ENCODE data around the gene NEURL1. TPM values are rescaled to one million over a fixed set of nuclear protein-coding genes. Genes with fewer than 3 reads are reported as not detected.
"Not testable (repeated sequence)": the region's sequence is repeated elsewhere in the genome, so short reads cannot be mapped to it uniquely, and the experiment has no call there.

NEURL1 gene
- total RNA-seq, 1 donor from 2014 or later = 1.8 TPM

DNA sequence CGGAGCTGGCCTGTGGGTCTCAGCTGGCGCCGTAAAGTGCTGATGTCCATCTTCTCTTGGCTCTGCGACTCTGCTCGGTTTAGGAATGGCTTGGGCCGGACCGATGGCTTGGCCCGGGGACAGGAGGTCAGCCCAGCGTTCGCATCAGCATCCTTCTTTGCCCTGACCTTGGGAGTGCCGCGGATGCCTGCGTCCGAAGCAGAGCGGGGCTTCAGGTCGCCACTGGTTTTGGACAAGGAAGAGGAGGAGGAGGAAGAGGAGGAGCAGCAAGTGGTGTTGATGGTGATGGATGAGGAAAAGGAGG, 109.3 kb downstream of the NEURL1 start:
- Mint-ChIP-seq H3K4me1 (peaks cover 5% of the 10 kb centered on the region), H3K4me3 (no peak overlapping the region), H3K9me3 (no peaks in the 10 kb centered on the region), H3K36me3 (ENCODE audit: low read depth) (peaks cover 16% of the 10 kb centered on the region), H3K27me3 (ENCODE audit: low read depth) (no peaks in the 10 kb centered on the region), H3K27ac (ENCODE audit: unreplicated experiment) (no peak overlapping the region)
- DNase-seq (ENCODE audit: low read depth, low spot score) = no peak
- TF ChIP-seq, protein P1, sequence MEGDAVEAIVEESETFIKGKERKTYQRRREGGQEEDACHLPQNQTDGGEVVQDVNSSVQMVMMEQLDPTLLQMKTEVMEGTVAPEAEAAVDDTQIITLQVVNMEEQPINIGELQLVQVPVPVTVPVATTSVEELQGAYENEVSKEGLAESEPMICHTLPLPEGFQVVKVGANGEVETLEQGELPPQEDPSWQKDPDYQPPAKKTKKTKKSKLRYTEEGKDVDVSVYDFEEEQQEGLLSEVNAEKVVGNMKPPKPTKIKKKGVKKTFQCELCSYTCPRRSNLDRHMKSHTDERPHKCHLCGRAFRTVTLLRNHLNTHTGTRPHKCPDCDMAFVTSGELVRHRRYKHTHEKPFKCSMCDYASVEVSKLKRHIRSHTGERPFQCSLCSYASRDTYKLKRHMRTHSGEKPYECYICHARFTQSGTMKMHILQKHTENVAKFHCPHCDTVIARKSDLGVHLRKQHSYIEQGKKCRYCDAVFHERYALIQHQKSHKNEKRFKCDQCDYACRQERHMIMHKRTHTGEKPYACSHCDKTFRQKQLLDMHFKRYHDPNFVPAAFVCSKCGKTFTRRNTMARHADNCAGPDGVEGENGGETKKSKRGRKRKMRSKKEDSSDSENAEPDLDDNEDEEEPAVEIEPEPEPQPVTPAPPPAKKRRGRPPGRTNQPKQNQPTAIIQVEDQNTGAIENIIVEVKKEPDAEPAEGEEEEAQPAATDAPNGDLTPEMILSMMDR (conservative IDR thresholded peaks at IDR 0.05) = no peak

DNA sequence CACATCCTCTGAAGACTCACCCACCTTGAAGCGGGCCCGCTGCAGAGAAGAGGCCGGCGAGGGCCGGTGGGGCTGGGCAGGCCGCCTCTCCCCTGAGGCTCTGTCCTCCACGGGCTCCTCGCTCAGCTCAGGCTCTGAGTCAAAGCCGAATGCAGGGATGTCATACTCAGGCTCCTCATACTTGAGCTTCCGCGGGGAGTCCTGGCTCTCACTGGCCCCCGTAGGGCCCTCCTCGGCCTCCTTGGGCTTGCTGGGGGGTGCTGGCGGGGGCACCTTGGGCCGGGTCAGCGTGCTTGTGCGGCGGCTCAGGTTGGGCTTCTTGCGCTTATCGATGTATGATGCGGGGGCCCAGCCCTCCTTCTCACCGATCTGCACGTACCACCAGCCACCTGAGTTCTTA, 109.9 kb downstream of the NEURL1 start:
- H3K9me3 Mint-ChIP-seq = no peaks in the 10 kb centered on the region
- peaks cover 5% of the 10 kb centered on the region for H3K4me1 Mint-ChIP-seq
- H3K36me3 Mint-ChIP-seq (ENCODE audit: low read depth) = peaks cover 18% of the 10 kb centered on the region
- DNase-seq (ENCODE audit: low read depth, low spot score) = no peak
- TF ChIP-seq, protein P1 (conservative IDR thresholded peaks at IDR 0.05) = no peak
- no peak overlapping the region for H3K27ac Mint-ChIP-seq (ENCODE audit: unreplicated experiment)
- H3K27me3 Mint-ChIP-seq (ENCODE audit: low read depth) = no peaks in the 10 kb centered on the region
- H3K4me3 Mint-ChIP-seq = peak overlapping the region; percentile 6

DNA sequence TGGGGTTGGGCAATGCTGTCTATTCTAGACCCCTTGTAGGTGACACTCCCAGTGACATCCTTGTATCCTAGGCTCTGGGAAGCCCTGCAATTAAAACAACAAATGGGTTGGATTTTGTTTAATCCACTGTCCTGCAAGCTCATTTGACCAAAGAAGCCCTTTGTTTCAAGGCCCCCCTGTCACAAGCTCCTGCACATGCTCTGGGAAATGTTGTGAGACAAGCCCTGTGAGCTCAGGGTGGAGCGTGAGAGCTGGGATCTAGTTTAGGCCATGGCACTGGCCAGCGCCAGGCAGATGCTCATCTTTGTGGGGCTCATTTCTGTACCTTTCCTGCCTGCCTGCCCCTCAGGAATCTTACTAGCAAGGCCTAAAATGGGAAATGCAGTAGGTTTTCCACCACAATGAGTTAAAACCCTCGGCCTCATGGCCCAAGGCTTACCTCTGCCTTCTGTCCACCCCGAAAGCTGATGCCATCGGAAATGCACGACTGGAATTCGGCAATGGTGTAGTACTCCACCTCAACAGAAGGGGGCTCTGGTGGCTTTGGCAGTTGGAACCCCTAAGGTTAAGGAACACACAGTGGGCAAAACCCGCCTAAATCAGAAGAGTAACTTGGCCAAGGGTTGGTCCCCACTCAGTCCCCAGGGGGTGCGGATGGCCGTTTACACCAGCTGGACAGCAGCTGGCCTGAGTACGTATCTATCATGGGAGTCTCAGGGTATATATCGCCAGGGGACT, 112.0 kb downstream of the NEURL1 start:
- Mint-ChIP-seq H3K4me3 (no peak overlapping the region), H3K36me3 (ENCODE audit: low read depth) (peaks cover 21% of the 10 kb centered on the region), H3K27ac (ENCODE audit: unreplicated experiment) (no peak overlapping the region), H3K9me3 (no peaks in the 10 kb centered on the region), H3K27me3 (ENCODE audit: low read depth) (no peaks in the 10 kb centered on the region), H3K4me1 (peaks cover 8% of the 10 kb centered on the region)
- TF ChIP-seq, protein P1 (conservative IDR thresholded peaks at IDR 0.05) = peak; percentile 59
- DNase-seq (ENCODE audit: low read depth, low spot score) = peak; percentile 31

DNA sequence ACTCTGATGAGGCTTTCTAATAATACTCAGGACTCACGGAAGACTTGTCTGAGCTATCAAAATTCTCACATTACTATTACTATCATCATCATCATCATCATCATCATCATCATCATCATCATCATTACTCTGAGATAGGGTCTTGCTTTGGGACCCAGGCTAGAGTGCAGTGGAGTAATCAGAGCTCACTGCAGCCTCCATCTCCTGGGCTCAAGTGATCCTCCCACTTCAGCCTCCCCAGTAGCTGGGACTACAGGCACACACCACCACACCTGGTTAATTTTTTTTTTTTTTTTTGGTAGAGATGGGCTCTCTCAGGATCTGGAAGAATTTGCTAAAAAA, 112.6 kb downstream of the NEURL1 start:
- not testable (repeated sequence) for H3K4me3 Mint-ChIP-seq; H3K4me1 Mint-ChIP-seq; H3K27me3 Mint-ChIP-seq (ENCODE audit: low read depth); DNase-seq (ENCODE audit: low read depth, low spot score); H3K27ac Mint-ChIP-seq (ENCODE audit: unreplicated experiment); H3K9me3 Mint-ChIP-seq
- peaks cover 21% of the 10 kb centered on the region for H3K36me3 Mint-ChIP-seq (ENCODE audit: low read depth)

DNA sequence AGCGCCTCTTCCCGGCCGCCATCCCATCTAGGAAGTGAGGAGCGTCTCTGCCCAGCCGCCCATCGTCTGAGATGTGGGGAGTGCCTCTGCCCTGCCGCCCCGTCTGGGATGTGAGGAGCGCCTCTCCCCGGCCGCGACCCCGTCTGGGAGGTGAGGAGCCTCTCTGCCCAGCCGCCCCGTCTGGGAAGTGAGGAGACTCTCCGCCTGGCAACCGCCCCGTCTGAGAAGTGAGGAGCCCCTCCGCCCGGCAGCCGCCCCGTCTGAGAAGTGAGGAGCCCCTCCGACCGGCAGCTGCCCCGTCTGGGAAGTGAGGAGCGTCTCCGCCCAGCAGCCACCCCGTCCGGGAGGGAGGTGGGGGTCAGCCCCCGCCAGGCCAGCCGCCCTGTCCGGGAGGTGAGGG, 113.5 kb downstream of the NEURL1 start:
- H3K9me3 Mint-ChIP-seq; H3K27me3 Mint-ChIP-seq (ENCODE audit: low read depth); H3K27ac Mint-ChIP-seq (ENCODE audit: unreplicated experiment); H3K4me1 Mint-ChIP-seq; DNase-seq (ENCODE audit: low read depth, low spot score); H3K4me3 Mint-ChIP-seq: not testable (repeated sequence)
- peaks cover 25% of the 10 kb centered on the region for H3K36me3 Mint-ChIP-seq (ENCODE audit: low read depth)

DNA sequence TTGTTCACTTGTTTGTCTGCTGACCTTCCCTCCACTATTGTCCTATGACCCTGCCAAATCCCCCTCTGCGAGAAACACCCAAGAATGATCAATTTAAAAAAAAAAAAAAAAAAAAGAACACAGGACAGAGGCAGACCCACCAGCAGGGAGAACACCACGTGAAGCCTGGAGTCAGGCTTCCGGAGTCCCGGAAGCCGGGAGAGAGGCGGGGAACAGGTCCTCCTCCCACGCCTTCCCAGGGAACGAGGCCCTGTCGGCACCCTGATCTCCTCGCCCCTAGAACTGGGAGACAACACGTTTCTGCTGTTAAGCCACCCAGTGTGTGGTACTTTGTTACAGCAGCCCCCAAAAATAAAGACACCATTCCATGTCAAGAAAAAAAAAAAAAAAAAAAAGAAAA, 114.6 kb downstream of the NEURL1 start:
- not testable (repeated sequence) for H3K27me3 Mint-ChIP-seq (ENCODE audit: low read depth); H3K27ac Mint-ChIP-seq (ENCODE audit: unreplicated experiment); DNase-seq (ENCODE audit: low read depth, low spot score); H3K9me3 Mint-ChIP-seq
- Mint-ChIP-seq H3K4me3 (peak overlapping the region; percentile 31), H3K36me3 (ENCODE audit: low read depth) (peaks cover 27% of the 10 kb centered on the region), H3K4me1 (peaks cover 13% of the 10 kb centered on the region)

DNA sequence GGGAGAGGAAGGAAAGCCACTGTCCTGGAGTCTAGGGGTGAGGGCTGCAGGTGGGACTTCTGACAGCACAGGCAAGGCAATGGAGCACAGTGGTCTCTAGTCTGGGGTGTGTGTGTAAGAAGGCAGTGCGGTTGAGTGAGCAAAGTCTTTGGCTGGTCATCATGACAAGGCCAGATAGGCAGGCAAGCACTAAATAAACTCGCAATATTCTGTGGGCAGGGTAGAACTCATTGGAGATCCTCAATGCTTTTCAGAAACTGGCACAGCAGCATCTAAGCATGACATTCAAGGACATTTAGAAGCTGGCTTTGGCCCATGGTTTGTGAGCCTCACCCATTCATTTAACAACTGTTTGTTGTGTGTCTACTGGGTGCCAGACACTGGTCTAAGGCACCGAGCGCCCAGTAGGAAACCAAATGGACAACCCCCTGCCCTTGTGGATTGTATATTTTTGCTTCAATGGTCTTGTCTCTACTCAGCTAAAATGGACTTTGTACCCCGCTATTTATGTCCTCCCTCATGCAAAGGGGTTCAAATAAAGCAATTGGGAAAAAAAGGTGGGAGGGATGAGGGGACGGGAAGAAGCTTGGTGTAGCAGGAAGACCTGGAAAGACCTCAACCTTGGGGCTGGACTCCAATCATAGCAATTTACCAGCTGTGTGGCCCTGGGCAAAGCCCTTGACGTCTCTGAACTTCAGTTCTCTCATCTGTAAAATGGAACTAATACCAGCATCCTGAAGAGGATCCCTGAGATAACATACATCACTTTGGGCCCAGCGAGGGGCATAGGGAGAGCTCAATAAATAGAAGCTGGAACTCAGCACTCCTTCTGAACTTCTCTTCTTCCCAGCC, 116.0 kb downstream of the NEURL1 start:
- TF ChIP-seq, protein P1 (conservative IDR thresholded peaks at IDR 0.05) = no peak
- DNase-seq (ENCODE audit: low read depth, low spot score) = no peak
- no peak overlapping the region for H3K27ac Mint-ChIP-seq (ENCODE audit: unreplicated experiment)
- H3K36me3 Mint-ChIP-seq (ENCODE audit: low read depth) = peaks cover 30% of the 10 kb centered on the region
- no peaks in the 10 kb centered on the region for H3K27me3 Mint-ChIP-seq (ENCODE audit: low read depth)
- H3K9me3 Mint-ChIP-seq = no peaks in the 10 kb centered on the region
- no peak overlapping the region for H3K4me3 Mint-ChIP-seq
- H3K4me1 Mint-ChIP-seq = peaks cover 13% of the 10 kb centered on the region
